Right ventricle myocardium inferior (tissue), 1 donor: ENCODE data around the gene CCT4. TPM values are rescaled to one million over a fixed set of nuclear protein-coding genes. Genes with fewer than 3 reads are reported as not detected.

Experiments used
- ATAC-seq: fragments of 200-7000 bp; cut with Tn5 transposase; one replicate; pipeline ENCODE4 v1.9.1; 2020; ENCODE audit warnings: mild to moderate bottlenecking, moderate library complexity
- DNase-seq: peaks from one replicate; pipeline ENCODE4 v3.0.0; 2021; ENCODE audit errors: missing footprints
- intact Hi-C: fragments of 100-400 bp; cut with DNase I; formaldehyde crosslinking; loops from one replicate; pipeline ENCODE4 v1.11.0; 2022
- total RNA-seq: library from RNA; stranded (reverse); fragmentation: NEBNext Ultra II Directional; extraction: Animal tissue kit (Norgen Biotek cat#: 25700); gene quantifications from one replicate; pipeline ENCODE4 v1.2.1, GENCODE V29; 2021
- donor health status: DM: no; HTN: yes; CAD: no; lungs with severe emphysema.

The CCT4 gene
- total RNA-seq, 1 donor from 2014 or later, result 105 TPM

GRCh38 chr2:61833971-61834370 is 54.5 kb downstream of the CCT4 start:
- intact Hi-C loops, result no loop called here
- DNase-seq (no peak), ATAC-seq (no peak)

GRCh38 chr2:61832183-61832841 is 56.1 kb downstream of the CCT4 start:
- ATAC-seq, result no peak
- intact Hi-C loops, result no loop called here

DNA sequence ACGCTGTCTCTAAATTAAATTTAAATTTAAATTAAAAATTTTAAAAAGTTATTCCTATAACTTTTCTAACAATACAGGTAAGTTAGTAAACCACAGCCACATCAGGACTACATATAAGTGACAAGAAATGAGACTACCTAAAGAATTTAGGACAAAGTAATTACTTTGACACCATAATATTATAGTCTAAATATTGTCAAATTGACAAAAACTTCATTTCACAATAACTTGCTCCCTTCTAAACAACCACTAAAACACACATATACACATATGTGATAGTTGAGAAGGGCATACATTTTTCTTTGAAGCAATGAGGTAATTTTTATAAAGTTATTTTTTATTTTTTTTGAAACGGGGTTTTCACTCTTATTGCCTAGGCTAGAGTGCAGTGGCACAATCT is 66.2 kb downstream of the CCT4 start:
- DNase-seq, result no peak
- intact Hi-C loops, result no loop called here
- ATAC-seq, result no peak

More at GRCh38 chr2:61832183-61832841, 56.1 kb downstream of the CCT4 start:
- DNase-seq, result no peak

Other genes with a start within 250 kb of the CCT4 start
- 0.60 TPM for gene FAM161A, start 34.6 kb downstream of the CCT4 start, total RNA-seq
- gene COMMD1, start 17.0 kb upstream of the CCT4 start, total RNA-seq, result 59.5 TPM